Stimulated activated CD4-positive, alpha-beta T cell treated with anti-CD3 and anti-CD28 coated beads, Interleukin-1b, Interleukin-23, amount 100 ng/mL, for 24 hours (primary cell): ENCODE results near the gene PXMP4.
A peak's percentile ranks its signal among the peaks of the same experiment; 100 is the strongest.

Experiments
- DNase-seq, 4 experiments: peaks; one replicate each; pipeline ENCODE4 v3.0.0-alpha.2; 2020; ENCODE audit warnings: low read depth in 4 of 4, low spot score in 1 of 4

The PXMP4 gene

DNA sequence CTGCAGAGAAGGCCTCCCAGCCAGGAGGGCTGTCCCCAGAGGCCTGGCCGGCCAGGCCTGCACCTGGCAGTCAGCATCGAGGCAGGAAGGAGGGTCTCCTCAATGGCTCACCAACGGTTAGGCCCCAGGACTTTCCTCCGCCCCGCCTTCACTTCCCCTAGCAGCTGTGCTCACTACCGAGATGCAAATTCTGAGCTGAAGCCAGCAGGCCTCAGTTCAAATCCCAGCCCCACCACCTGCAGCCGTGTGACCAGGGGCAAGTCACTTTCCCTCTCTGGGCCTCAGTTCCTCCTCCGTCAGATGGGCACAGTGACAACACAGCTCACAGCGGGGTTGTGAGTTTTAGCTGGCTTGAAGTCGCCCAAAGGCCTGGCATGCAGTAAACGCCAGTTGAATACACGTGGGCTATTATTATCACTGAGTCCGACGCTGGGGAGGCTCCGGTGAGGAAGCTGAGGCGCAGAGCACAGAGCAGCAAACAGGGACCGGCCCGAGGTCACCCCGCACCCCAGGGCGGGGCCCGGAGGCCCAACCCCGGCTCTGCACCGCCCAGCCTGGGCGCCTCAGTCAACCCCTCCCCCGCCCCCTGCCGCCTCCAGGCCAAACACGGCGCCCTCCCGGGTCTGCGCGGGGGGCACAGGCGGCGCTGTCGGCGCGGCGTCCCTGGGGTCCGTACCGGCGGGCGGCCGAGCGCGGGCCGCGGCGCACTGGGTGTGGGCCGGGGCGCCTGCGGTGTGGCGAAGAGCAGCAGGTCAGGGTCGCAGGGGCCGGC, 34.6 kb downstream of the PXMP4 start:
- peak in 3 of 4 experiments; percentile 40 to 79 (median 57) for DNase-seq

DNA sequence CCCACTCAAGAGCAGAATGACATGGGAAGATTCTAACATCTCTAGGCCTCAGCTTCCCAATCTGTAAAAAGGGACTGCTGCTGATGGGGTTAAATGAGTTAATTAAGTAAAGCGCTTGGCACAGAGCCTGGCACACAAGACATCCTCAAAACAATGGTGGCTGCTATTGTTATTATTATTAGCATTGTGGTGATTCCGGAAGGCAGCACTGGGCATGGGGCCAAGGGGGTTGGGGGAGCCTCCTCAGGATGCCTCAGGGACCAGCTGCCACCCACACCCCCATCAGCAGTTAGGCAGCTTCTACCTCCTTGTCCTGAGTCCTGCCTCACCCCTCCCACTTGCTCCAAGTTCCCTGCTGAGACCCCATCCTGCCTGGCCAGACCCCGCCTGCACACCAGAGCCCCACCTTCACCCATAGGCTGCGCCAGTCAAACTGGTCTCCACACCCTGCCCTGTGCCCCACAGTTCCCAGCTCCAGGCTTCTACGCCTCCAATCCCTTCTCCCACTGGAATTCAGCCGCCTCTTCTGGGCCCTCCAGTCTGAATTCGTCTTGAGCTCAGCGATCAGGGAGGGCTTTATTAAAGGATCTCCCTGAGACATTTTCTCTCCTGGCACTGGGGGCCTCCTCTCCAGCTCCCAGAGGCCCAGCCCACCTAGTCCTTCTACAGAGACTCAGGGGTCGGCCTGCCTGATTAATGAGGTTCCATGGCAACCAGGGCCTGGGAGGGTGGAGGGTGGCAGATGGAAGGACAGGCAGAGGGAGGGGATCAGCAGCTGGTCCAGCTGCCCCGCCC, 35.4 kb downstream of the PXMP4 start:
- DNase-seq, result no peak

DNA sequence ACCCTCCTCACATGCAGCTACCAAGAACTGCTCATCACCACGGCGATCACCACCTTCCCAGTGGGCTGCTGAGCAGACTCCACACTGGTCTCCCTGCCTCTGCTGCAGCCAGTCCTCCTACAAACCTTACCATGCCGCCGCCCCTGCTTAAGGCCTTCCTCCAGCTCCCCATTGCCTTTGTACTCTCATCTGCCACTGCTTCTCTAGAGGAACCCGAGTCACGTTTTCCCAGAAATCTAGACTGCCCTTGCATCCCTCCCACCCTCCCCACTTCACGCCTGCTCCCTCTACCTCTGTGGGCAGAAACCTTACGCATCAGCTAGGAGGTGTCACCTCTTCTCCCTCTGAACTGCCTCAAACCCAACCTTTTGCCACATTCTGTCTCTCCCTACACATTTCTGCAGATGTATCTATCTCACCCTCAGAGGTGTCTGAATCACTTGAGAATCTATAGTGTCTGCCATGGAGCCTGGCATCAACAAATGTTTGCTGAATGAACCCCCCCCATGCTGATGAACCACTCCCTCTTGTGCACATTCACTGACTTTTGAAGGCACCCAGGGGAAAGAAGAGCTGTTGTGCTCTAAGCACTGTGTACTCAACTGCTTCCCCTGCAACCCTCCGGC, 38.3 kb downstream of the PXMP4 start:
- no peak for DNase-seq

DNA sequence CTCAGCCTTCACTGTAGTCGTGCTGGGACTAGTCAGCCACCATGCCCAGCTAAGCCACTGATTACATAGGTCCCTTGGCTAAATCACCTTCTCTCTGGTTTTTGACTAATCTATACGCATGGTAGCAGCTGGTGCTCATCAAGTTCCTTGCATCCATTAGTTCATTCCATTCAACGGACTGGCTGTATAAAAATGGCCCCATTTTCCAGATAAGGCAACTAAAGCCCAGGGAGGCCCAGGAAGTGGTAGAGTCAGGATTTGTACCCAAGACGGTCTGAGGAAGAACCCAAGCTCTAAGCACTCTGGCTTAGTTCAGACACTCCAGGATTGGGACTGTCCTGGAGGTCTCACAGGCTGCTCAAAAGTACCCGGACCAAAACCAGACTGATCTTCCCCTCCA, 38.8 kb downstream of the PXMP4 start:
- DNase-seq, result no peak

DNA sequence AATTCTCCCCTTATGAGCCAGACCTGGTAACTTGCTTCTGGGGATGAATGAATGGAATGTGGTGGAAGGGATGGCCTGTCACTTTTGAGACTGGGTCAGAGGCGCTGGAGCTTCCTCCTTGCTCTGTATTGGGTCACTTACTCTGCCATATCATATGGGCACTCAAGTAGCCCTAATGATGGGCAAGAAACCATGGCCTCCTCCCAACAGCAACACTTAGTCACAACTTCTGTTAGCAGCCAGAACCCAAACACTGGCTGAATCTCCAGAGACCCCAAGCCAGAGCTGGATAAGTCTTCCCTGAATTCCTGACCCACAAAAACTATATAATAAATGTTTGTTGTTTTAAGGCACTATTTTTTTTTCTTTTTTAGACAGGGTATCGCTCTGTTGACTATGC, 39.4 kb downstream of the PXMP4 start:
- DNase-seq, result no peak

DNA sequence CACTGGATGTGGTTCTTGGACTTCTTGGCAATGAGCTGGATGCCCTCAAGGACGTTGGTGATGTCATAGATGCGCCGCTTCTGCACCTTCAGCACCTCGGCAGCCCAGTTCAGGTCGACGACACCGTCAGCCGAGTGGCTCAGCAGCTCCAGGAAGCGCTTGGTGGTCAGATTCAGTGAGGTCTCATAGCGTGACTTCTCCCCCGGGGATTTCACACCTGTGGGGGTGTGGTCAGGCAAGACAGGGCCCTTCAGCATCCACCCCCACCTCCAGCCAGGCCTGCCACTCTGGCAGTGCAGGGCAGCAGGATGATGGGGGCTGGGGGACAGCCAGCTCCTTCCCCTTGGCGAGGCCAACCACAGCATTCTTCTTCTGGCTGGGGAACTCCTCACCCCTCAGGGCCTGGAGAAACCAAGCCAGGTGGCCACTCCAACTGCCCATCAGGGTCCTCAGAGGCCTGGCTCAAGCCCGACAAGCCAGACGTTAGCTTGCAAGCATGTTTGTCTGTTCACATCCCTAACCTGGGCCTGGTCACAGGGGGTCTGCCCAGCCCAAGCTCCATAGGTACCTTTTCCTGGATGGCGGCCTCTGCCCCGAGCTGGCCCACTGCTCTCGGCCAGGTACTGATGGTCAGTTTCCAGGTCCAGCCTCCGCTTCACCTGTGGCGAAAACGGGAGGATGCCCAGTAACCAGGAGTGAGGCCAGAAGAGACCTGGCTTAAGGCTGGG, 40.2 kb downstream of the PXMP4 start:
- no peak for DNase-seq

DNA sequence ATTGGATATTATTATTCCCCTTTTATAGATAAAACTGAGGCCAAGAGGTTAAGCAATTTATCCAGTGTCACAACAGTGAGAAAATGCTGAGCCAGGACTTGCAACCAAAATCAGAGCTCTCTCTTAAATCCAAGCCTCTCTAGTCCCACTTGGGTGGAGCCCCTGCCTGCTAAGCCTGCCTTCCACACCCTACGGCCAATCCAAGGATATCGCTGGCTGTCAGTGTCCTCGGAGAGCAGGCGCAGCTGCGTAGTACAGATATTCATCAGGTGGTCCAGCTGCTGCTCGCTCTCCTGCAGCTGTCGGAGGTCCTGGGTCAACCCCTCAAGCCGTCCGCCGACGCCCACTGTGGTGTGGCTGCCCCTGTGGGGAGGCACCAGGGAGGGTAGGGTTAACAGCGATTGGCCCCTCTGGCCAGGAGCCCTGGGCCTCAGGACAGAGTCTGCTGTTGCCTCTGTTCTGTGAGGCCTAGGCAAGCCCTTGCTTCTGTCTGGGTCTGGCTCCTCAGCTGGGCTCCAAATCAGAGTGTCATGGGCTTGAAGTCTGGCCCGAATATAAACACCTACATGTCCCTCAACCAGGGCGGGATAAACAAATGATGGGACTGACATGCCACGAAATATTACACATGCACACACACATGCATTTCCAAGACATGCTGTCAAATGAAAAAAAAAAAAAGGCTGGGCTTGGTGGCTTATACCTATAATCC, 42.0 kb downstream of the PXMP4 start:
- DNase-seq, result no peak

DNA sequence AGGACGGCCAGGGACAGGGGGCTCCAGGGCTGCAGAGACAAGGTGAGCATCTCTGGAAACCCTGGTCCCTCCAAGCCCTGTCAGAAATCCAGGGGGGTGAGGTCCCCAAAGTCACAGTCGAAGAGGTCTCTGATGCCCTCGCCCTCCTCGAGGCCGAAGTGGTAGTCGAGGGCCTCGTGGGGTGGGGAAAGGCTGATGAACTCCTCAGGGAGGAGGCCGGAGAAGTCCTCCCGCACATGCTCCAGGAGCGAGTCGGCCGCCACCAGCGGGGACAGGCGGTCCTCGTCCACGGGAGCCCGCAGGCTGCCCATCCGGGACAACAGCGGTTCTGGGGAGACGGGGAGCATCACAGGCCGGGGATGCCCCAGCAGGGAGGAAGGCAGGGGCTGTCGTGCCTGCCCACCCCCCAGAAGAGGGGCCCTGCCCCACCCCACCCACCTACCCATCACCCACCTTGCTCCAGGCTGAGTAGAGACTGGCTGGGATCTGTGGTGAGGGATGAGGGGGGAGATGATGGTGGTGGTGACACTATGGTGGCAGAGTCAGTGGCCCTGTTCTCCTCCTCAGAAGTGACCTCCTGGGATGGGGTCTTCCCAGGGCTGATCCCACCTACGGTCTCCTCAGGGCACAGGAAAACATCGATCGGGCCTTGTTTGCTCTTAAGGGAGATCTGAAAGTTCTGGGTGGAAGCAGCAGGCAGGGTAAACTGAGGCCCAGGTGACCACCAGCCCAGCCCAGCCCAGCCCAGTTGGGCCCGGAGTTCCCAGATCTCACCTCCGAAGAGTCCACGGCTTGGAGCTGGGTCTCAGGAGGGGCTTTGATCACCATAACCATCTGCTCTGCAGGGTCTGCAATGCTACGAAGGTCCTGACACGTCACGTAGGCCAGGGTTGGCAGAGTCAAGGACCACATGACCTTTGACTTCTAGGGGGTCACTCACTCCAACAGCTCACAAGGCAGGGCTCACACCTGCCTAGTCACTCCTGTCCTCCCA, 43.2 kb downstream of the PXMP4 start:
- DNase-seq, result no peak

DNA sequence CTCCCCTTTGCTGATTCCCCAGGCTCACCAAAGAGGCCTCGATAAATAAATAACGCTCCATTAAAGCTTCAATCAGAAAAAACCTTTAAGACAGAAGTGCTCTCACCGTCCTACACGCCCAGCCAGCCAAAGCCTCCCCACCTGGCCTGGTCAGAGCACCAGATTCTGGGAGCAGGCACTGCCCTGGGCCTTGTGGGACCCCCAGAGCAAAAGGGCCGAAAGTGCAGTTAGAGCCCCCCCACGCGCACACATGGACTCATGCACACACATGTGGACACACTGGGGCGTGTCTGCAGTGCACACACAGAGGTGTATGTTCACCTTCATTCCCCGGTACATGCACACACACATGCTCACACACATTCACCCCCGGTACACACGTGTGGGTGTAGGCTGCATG, 44.0 kb downstream of the PXMP4 start:
- DNase-seq, result no peak

DNA sequence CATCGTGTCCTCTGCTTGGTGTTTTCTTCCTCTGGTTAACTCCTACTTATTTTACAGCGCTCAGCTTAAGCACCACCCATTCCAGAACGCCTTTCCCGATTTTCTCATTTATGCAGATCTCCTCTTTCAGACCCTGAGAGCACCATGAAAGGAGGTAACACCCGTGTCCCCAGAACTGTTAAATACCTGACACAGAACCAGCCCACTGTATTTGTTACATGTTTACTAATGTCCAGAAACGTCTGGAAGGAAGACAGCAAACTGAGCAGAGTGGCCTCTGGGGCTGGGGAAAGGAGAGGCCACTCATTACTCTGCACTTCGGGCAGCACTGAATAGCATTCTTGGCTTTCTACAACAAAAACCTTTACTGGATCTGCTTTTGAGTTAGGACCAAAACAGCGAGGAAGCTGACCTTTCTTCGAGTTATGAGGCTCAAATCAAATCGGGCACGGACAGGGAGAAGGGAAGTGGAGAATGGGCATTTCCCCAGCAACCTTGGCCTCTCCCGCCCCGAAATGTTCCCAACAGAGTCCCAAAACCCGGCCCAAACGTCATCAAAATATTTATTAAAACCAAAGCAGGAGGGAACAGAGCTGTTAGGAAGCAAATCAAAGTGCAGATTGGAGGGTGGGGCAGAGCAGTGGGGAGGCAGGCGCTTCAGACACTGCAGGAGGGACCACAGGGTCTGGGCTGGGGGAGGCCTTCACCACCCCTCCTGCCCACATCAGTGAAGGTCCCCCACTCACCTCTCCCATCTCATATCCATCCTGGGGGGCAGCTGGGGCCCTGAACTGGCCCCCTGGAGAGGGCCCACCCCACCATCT, 44.8 kb downstream of the PXMP4 start:
- DNase-seq, result no peak

DNA sequence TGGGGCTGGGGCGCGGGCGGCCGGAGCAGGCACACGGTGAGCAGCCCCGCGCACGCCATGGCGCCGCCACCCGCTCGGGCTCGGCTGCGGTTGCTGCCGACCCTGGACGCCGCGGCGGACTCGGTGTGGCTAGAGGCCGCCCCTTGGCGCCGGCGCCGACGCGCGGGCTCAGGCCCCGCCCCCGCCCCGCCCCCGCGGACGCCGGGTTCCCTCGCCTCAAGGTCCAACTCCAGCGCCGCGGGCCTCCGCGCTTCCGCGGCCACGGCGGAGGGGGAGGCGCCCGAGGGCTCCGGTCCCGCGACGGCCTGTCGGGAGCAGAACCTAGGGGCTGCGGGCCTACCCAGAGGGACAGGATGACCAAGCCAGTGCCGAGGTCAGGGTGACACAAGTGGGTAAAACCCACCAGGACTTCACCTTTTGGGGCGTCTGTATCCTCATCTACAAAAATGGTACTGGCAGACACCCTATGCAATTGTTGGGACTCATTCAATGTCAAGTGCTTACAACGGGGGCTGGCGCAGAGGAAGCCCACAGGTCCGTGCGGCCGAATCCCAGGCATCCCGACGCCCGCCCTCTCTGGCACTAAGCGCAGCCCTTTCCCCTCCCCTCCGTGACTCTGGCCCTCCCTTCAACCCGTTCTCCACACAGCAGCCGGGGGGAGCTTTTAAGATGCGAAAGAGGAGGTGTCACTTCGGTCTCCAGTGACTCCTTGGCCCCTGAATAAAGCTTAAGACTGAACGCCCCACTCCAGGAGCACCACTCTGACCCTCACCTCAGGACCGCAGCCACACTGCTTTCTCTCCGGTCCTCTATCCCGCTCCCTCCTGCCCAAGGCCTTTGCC, 45.6 kb downstream of the PXMP4 start, which contains the start of gene NECAB3:
Gene NECAB3, minus strand, starts transcription at position 135 of the 842 bp plus-strand sequence. Its CDS starts 76 bp downstream, at position 59.
- peak in 2 of 4 experiments; percentile 36 to 65 for DNase-seq

DNA sequence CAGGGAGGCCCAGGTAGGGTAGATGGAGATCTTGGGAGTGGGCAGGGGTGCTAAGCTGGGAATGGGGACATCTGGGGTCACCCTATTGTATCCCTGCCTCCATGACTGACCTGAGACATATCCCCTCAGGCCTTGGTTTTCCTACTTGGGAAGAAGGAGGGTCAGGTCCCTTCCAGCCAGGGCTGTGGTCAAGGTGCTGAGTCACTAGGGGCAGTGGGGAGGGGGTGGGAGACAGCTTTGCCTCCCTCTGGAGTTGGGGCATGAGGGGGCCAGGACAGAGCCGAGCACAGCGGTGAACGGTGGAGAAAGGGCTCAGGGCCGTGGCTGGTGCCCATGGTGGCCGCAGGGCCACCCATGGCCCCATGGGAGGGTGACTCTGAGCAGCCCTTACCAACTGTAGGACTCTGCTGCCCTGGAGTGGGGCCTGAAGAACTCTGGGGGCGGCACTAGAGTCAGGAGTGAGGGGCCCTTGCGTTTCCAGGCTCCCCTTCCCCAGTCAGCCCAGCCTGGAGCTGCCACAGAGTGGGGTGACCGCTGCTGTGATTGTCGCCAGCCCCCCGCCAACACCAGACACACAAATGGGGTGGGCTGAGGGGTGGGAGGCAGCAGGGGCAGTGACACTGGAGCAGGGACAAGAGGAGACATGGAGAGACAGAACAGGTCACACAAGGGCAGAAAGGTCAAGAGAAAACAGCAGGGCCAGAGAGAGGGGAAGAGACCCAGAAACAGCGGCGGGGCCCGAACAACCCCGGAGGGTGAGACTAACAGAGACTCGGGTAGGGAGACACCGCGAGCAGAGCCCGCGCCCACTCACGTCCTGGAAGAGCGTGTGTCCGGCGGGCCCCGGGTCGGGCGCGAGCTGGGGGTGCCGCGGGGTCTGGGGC, 46.5 kb downstream of the PXMP4 start:
- DNase-seq, result no peak

DNA sequence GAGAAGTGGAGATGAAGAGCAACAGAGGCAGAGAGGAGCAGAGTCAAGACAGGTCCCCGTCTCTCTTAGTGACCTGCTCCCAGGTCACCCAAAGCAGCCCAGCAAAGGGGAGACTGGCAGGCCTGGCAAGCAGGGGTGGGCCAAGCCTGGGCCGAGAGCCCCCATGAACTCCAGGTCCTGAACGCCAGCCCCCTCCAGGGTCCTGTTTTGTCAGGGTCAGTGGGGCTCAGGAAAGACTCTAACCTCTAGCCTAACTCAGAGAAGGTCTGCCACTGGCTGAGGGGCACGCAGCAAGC, 47.0 kb downstream of the PXMP4 start:
- DNase-seq, result no peak

DNA sequence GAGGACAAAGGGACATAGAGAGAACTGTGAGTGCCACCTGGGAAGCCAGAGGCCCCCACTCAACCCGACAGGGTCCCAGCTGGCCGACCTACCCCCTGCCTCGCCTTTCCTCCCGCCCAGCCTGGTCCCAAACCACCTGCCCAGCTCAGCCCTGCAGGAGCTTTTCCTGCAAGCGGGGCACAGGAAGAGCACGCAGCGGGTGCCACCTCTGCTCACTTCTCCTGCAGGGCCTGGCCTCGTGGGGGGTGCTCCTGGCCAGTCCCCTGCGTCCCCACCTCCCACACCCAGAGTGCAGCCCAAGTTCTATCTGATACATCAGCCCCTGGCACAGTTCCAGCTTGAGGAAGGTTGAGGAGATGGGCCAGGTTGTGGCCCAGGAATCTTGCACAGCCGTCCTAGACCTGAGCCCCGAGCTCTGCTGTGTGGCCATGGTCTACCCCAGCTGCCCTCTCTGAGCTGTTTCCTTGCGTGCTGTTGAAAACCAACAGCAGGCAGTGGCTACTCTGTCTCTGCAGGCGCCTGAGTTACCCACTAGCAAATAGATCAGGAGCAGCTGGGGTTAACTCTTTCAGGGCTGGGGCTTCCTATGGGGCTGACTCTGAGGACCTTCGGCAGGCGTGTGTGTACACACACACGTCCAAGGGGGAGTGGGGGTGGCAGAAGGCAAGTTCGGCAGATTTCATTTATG, 47.5 kb downstream of the PXMP4 start:
- no peak for DNase-seq

DNA sequence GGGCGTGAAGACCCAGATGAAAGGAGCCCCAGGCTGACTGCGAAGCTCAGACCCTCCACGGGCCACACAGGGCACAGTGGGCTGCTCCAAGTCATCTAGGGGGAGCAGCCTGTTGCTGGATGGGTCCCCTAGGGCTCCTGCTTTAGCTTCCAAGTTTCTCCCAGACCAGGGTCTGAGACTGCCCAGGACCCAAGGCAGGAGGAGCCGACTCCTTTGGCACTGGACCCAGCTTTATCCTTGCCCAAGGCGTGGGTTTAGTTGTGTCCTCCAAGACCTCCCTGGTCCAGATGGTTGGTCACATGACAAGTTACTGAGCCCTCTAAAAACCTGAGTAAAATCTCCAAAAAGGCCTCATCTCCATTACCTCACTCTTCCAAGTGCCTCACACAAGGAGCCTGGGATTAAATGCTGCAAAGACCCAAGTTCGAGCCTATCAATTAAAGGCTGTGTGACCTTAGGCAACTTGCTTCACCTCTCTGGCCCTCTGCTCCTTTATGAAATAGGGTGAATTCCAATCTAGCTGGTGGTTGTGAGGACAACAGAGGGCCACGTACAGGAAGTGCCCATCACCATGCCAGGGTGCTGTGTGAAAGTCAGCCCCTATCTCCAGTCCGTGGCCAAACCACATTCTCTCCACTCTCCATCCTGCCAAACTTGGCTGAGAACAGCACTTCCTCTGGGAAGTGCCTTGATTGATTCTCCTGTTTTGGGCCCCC, 48.4 kb downstream of the PXMP4 start:
- DNase-seq, result no peak
